HEK293 (cell line): Measurements from ENCODE around the gene UMAD1.

ENCODE experiments used
- CTCF ChIA-PET: fragments of 350-600 bp; formaldehyde crosslinking; extraction: SDS; loops from one replicate; lab custom pipeline; 2021; ENCODE audit warnings: antibody characterized with exemption; lab: Yijun Ruan, JAX
- POLR2A ChIA-PET: fragments of 300-600 bp; formaldehyde crosslinking; extraction: SDS; loops from one replicate; lab custom pipeline; 2020; ENCODE audit warnings: antibody characterized with exemption, inconsistent platforms; lab: Yijun Ruan, JAX
- H3K27ac ChIP-seq: fragments of 200-500 bp; sonication (Bioruptor generic); 2 replicates; pipeline ENCODE4 v1.5.1; 2014; ENCODE audit warnings: low read depth, low read length, control low read depth, inconsistent platforms; ENCODE audit errors: extremely low read depth
- H3K36me3 ChIP-seq, 2 experiments: fragments of 200-500 bp in 1 of 2; sonication (Bioruptor generic) in 1 of 2; 1 replicate in 1 of 2; 2 replicates in 1 of 2; pipeline ENCODE4 v1.5.1; 2014 to 2017; ENCODE audit warnings: inconsistent platforms in 2 of 2, low read length in 2 of 2; ENCODE audit not compliant: control insufficient read depth in 2 of 2, insufficient read depth in 1 of 2
- H3K4me1 ChIP-seq: fragments of 200-500 bp; sonication (Bioruptor generic); 2 replicates; pipeline ENCODE4 v1.5.1; 2014; ENCODE audit warnings: mild to moderate bottlenecking, low read length, inconsistent platforms; ENCODE audit not compliant: control insufficient read depth, insufficient read depth
- H3K4me3 ChIP-seq: 2 replicates; pipeline ENCODE4 v1.5.1; 2011; ENCODE audit warnings: low read depth, mild to moderate bottlenecking, control low read depth, low read length, moderate library complexity
- H3K9me3 ChIP-seq: fragments of 200-500 bp; sonication (Bioruptor generic); 2 replicates; pipeline ENCODE4 v1.5.1; 2014; ENCODE audit warnings: low read depth, low read length, inconsistent platforms; ENCODE audit not compliant: control insufficient read depth, insufficient read depth
- GFI1B ChIP-seq: fragments of 450-650 bp; formaldehyde crosslinking; IDR thresholded peaks from 2 replicates; pipeline ENCODE4 v1.5.1; 2016; ENCODE audit warnings: missing biosample characterization, missing genetic modification characterization
- GLIS2 ChIP-seq: fragments of 450-650 bp; formaldehyde crosslinking; IDR thresholded peaks from 2 replicates; pipeline ENCODE4 v1.5.1; 2016; ENCODE audit warnings: missing biosample characterization, missing genetic modification characterization
- KLF8 ChIP-seq: fragments of 450-650 bp; formaldehyde crosslinking; IDR thresholded peaks from 2 replicates; pipeline ENCODE4 v1.5.1; 2016; ENCODE audit warnings: missing biosample characterization, missing genetic modification characterization
- SCRT1 ChIP-seq: fragments of 450-650 bp; formaldehyde crosslinking; IDR thresholded peaks from 2 replicates; pipeline ENCODE4 v1.5.1; 2016; ENCODE audit warnings: missing biosample characterization, missing genetic modification characterization, borderline replicate concordance
- SP3 ChIP-seq: fragments of 450-650 bp; formaldehyde crosslinking; IDR thresholded peaks from 2 replicates; pipeline ENCODE4 v1.5.1; 2016; ENCODE audit warnings: missing biosample characterization, missing genetic modification characterization
- ZBTB17 ChIP-seq: fragments of 450-650 bp; formaldehyde crosslinking; IDR thresholded peaks from 2 replicates; pipeline ENCODE4 v1.5.1; 2016; ENCODE audit warnings: missing biosample characterization, missing genetic modification characterization
- ZFP3 ChIP-seq: fragments of 450-650 bp; formaldehyde crosslinking; IDR thresholded peaks from 2 replicates; pipeline ENCODE4 v1.5.1; 2016; ENCODE audit warnings: low read depth, missing biosample characterization, missing genetic modification characterization
- ZIC2 ChIP-seq: fragments of 450-650 bp; formaldehyde crosslinking; IDR thresholded peaks from 2 replicates; pipeline ENCODE4 v1.5.1; 2016; ENCODE audit warnings: missing biosample characterization, missing genetic modification characterization
- ZNF10 ChIP-seq: fragments of 450-650 bp; formaldehyde crosslinking; IDR thresholded peaks from 2 replicates; pipeline ENCODE4 v1.5.1; 2017; ENCODE audit warnings: missing biosample characterization, missing genetic modification characterization
- ZNF155 ChIP-seq: fragments of 450-650 bp; formaldehyde crosslinking; IDR thresholded peaks from 2 replicates; pipeline ENCODE4 v1.5.1; 2016; ENCODE audit warnings: missing biosample characterization, missing genetic modification characterization
- ZNF221 ChIP-seq: fragments of 450-650 bp; formaldehyde crosslinking; IDR thresholded peaks from 2 replicates; pipeline ENCODE4 v1.5.1; 2017; ENCODE audit warnings: missing biosample characterization, missing genetic modification characterization, borderline replicate concordance
- ZNF324 ChIP-seq: fragments of 450-650 bp; formaldehyde crosslinking; IDR thresholded peaks from 2 replicates; pipeline ENCODE4 v1.5.1; 2016; ENCODE audit warnings: missing biosample characterization, missing genetic modification characterization
- ZNF416 ChIP-seq: fragments of 450-650 bp; formaldehyde crosslinking; IDR thresholded peaks from 2 replicates; pipeline ENCODE4 v1.5.1; 2016; ENCODE audit warnings: missing biosample characterization, missing genetic modification characterization
- ZNF423 ChIP-seq: fragments of 450-650 bp; formaldehyde crosslinking; IDR thresholded peaks from 2 replicates; pipeline ENCODE4 v1.5.1; 2016; ENCODE audit warnings: missing biosample characterization, missing genetic modification characterization
- ZNF529 ChIP-seq: fragments of 450-650 bp; formaldehyde crosslinking; IDR thresholded peaks from 2 replicates; pipeline ENCODE4 v1.5.1; 2017; ENCODE audit warnings: missing genetic modification characterization, missing biosample characterization; ENCODE audit not compliant: insufficient replicate concordance
- ZNF530 ChIP-seq: fragments of 450-650 bp; formaldehyde crosslinking; IDR thresholded peaks from 2 replicates; pipeline ENCODE4 v1.5.1; 2016; ENCODE audit warnings: low read depth, missing biosample characterization, missing genetic modification characterization
- ZNF596 ChIP-seq: fragments of 450-650 bp; IDR thresholded peaks from 2 replicates; pipeline ENCODE4 v1.5.0; 2018; ENCODE audit warnings: missing biosample characterization, mild to moderate bottlenecking, missing genetic modification characterization, moderate library complexity
- ZNF670 ChIP-seq: fragments of 450-650 bp; formaldehyde crosslinking; IDR thresholded peaks from 2 replicates; pipeline ENCODE4 v1.5.1; 2016; ENCODE audit warnings: missing biosample characterization, missing genetic modification characterization, low read depth
- ZNF747 ChIP-seq: fragments of 450-650 bp; formaldehyde crosslinking; IDR thresholded peaks from 2 replicates; pipeline ENCODE4 v1.5.1; 2016; ENCODE audit warnings: missing biosample characterization, missing genetic modification characterization
- ZSCAN16 ChIP-seq: fragments of 450-650 bp; formaldehyde crosslinking; IDR thresholded peaks from 2 replicates; pipeline ENCODE4 v1.5.1; 2016; ENCODE audit warnings: missing biosample characterization, missing genetic modification characterization
- ZXDB ChIP-seq: fragments of 450-650 bp; formaldehyde crosslinking; IDR thresholded peaks from 2 replicates; pipeline ENCODE4 v1.5.1; 2016; ENCODE audit warnings: missing biosample characterization, missing genetic modification characterization
- TF ChIP-seq, protein P1 (sequence below): fragments of 450-650 bp; formaldehyde crosslinking; IDR thresholded peaks from 2 replicates; pipeline ENCODE4 v1.5.1; 2017; ENCODE audit warnings: missing biosample characterization, missing genetic modification characterization
- TF ChIP-seq, protein P2 (sequence below): fragments of 450-650 bp; formaldehyde crosslinking; IDR thresholded peaks from 2 replicates; pipeline ENCODE4 v1.5.1; 2016; ENCODE audit warnings: missing biosample characterization, missing genetic modification characterization
- TF ChIP-seq, protein P3 (sequence below): fragments of 450-650 bp; formaldehyde crosslinking; IDR thresholded peaks from 2 replicates; pipeline ENCODE4 v1.5.1; 2016; ENCODE audit warnings: missing biosample characterization, missing genetic modification characterization
- TF ChIP-seq, protein P4 (sequence below): fragments of 450-650 bp; formaldehyde crosslinking; IDR thresholded peaks from 2 replicates; pipeline ENCODE4 v1.5.1; 2016; ENCODE audit warnings: missing biosample characterization, missing genetic modification characterization, borderline replicate concordance

UMAD1 gene

DNA sequence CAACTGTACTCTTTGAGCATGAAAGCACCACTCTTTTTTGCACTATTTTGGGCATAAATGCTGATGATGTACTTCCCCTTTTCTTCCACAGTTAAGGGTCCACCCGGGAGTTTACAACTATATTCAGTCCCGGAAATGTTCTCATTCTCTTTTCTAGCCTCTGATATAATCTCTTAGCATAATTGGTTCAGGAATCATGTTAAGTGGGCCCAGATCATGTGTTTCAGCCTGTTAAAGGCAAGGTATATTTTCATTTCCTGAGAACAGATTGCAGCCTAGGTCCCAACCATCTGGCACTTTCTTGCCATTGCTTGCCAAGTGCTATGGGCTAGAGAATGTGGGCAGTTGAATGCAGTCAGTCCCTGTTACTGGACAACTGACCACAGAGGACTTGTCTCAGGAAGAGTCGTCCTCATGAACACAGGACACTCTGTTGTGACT, 216.6 kb downstream of the UMAD1 start:
- Histone ChIP-seq H3K27ac (no peak overlapping the region), H3K4me1 (peaks cover 7% of the 10 kb centered on the region; the same call in 1 of the 2 replicates), H3K36me3 (no peaks in the 10 kb centered on the region), H3K4me3 (no peak overlapping the region), H3K9me3 (no peaks in the 10 kb centered on the region)
- TF ChIP-seq ZNF529 (tag by site-specific recombination) (no peak), ZSCAN16 (tag by site-specific recombination) (no peak), ZNF416 (tag by site-specific recombination) (no peak), ZNF670 (tag by site-specific recombination) (no peak), ZNF530 (tag by site-specific recombination) (no peak), ZNF596 (no peak), ZBTB17 (no peak), ZNF155 (tag by site-specific recombination) (no peak), KLF8 (tag by site-specific recombination) (no peak), ZNF324 (no peak), GLIS2 (no peak), ZFP3 (tag by site-specific recombination) (no peak)
- TF ChIP-seq, protein P1, sequence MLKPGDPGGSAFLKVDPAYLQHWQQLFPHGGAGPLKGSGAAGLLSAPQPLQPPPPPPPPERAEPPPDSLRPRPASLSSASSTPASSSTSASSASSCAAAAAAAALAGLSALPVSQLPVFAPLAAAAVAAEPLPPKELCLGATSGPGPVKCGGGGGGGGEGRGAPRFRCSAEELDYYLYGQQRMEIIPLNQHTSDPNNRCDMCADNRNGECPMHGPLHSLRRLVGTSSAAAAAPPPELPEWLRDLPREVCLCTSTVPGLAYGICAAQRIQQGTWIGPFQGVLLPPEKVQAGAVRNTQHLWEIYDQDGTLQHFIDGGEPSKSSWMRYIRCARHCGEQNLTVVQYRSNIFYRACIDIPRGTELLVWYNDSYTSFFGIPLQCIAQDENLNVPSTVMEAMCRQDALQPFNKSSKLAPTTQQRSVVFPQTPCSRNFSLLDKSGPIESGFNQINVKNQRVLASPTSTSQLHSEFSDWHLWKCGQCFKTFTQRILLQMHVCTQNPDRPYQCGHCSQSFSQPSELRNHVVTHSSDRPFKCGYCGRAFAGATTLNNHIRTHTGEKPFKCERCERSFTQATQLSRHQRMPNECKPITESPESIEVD (tag by site-specific recombination), result no peak
- TF ChIP-seq, protein P2, sequence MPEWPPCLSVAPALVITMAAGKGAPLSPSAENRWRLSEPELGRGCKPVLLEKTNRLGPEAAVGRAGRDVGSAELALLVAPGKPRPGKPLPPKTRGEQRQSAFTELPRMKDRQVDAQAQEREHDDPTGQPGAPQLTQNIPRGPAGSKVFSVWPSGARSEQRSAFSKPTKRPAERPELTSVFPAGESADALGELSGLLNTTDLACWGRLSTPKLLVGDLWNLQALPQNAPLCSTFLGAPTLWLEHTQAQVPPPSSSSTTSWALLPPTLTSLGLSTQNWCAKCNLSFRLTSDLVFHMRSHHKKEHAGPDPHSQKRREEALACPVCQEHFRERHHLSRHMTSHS (tag by site-specific recombination), result no peak
- TF ChIP-seq, protein P3, sequence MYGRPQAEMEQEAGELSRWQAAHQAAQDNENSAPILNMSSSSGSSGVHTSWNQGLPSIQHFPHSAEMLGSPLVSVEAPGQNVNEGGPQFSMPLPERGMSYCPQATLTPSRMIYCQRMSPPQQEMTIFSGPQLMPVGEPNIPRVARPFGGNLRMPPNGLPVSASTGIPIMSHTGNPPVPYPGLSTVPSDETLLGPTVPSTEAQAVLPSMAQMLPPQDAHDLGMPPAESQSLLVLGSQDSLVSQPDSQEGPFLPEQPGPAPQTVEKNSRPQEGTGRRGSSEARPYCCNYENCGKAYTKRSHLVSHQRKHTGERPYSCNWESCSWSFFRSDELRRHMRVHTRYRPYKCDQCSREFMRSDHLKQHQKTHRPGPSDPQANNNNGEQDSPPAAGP (tag by site-specific recombination), result no peak
- ChIA-PET POLR2A (no interaction called here), CTCF (no interaction called here)

DNA sequence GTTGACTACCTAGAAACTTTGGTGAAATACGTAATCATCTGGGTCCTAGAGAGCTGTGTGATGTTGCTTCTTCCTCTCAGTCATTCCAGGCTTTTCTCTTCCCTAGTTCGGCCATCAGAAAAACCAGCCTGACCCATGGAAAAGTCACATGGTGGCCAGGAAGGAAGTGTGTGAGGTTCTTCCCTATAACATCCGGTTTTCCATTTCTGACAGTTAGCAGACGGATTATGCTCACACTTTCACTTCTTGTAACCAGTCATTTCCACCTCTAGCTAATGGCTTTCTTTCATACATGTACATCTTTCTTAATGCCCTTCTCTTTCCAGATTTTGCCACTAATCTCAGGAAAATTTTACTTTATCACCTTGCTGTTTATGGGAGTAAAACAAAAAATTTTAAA, 218.0 kb downstream of the UMAD1 start:
- Histone ChIP-seq H3K4me3 (no peak overlapping the region), H3K9me3 (no peaks in the 10 kb centered on the region), H3K27ac (no peak overlapping the region), H3K4me1 (peaks cover 7% of the 10 kb centered on the region; the same call in 1 of the 2 replicates), H3K36me3 (no peaks in the 10 kb centered on the region)
- CTCF ChIA-PET, result interaction anchor here (0.6 to 1.0 kb wide), 2 partner anchors 10 to 46 kb away, joined by 3 read pairs; no protein-coding TSS in a partner anchor
- POLR2A ChIA-PET, result no interaction called here
- no peak for TF ChIP-seq ZIC2 (tag by site-specific recombination)

DNA sequence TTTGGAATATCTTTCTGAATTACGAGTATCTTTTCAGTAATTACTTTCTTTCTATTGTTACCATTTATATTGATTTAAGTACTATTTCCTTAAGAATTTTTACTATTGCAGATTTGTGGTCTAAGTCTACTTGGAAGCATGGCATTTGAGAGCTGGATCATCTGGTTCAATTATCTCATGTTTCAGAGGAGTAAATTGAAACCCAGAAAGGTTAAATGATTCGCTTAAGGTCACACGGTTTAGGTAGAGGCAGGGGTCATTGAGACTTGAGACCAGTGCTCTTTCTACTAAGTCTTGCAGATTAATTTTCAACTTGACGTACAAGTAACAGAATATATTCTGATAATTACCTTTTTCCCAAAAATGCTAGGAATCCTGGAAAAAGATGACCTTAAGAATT, 218.9 kb downstream of the UMAD1 start:
- H3K27ac ChIP-seq, result no peak overlapping the region
- H3K4me1 ChIP-seq, result peaks cover 7% of the 10 kb centered on the region; the same call in 1 of the 2 replicates
- ChIA-PET POLR2A (no interaction called here), CTCF (interaction anchor here (0.6 kb wide), 1 partner anchor 76 kb away, joined by 3 read pairs; no protein-coding TSS in a partner anchor)
- H3K4me3 ChIP-seq, result no peak overlapping the region
- no peaks in the 10 kb centered on the region for H3K36me3 ChIP-seq
- H3K9me3 ChIP-seq, result no peaks in the 10 kb centered on the region
- TF ChIP-seq ZNF221 (tag by site-specific recombination) (no peak), SCRT1 (no peak), ZNF423 (tag by site-specific recombination) (no peak), ZNF747 (tag by site-specific recombination) (no peak), SP3 (no peak), ZNF10 (no peak), GFI1B (tag by site-specific recombination) (no peak), ZXDB (tag by site-specific recombination) (no peak), KLF8 (tag by site-specific recombination) (no peak)
- TF ChIP-seq, protein P4, sequence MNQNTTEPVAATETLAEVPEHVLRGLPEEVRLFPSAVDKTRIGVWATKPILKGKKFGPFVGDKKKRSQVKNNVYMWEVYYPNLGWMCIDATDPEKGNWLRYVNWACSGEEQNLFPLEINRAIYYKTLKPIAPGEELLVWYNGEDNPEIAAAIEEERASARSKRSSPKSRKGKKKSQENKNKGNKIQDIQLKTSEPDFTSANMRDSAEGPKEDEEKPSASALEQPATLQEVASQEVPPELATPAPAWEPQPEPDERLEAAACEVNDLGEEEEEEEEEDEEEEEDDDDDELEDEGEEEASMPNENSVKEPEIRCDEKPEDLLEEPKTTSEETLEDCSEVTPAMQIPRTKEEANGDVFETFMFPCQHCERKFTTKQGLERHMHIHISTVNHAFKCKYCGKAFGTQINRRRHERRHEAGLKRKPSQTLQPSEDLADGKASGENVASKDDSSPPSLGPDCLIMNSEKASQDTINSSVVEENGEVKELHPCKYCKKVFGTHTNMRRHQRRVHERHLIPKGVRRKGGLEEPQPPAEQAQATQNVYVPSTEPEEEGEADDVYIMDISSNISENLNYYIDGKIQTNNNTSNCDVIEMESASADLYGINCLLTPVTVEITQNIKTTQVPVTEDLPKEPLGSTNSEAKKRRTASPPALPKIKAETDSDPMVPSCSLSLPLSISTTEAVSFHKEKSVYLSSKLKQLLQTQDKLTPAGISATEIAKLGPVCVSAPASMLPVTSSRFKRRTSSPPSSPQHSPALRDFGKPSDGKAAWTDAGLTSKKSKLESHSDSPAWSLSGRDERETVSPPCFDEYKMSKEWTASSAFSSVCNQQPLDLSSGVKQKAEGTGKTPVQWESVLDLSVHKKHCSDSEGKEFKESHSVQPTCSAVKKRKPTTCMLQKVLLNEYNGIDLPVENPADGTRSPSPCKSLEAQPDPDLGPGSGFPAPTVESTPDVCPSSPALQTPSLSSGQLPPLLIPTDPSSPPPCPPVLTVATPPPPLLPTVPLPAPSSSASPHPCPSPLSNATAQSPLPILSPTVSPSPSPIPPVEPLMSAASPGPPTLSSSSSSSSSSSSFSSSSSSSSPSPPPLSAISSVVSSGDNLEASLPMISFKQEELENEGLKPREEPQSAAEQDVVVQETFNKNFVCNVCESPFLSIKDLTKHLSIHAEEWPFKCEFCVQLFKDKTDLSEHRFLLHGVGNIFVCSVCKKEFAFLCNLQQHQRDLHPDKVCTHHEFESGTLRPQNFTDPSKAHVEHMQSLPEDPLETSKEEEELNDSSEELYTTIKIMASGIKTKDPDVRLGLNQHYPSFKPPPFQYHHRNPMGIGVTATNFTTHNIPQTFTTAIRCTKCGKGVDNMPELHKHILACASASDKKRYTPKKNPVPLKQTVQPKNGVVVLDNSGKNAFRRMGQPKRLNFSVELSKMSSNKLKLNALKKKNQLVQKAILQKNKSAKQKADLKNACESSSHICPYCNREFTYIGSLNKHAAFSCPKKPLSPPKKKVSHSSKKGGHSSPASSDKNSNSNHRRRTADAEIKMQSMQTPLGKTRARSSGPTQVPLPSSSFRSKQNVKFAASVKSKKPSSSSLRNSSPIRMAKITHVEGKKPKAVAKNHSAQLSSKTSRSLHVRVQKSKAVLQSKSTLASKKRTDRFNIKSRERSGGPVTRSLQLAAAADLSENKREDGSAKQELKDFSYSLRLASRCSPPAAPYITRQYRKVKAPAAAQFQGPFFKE, result no peak
